GM19467 (cell line): ENCODE data around the gene CRIM1.

ENCODE experiments used
- ATAC-seq: cut with Tn5 transposase; IDR thresholded peaks from one replicate; pipeline ENCODE4 v1.9.1; 2021; ENCODE audit warnings: mild to moderate bottlenecking, moderate library complexity; ENCODE audit not compliant: unreplicated experiment

The CRIM1 gene

DNA sequence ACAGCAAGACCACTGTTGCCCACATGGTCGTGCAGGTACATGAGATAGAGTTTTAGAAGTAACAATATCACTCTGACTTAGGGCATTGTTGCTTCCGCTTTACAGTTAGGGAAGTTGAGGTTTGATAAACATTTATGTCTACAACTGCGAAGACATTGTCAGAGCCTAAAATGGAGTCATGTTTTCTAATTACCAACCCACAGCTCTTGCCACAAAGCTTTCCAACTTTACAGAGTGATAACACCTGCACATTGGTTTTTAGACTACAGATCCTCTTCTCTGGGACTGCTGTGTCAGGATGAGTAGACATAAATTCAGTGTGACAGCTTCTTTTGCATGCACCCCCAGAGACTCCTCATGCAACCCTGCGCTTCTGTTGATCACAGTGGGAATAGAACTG lies 123.4 kb downstream of the CRIM1 start:
- ATAC-seq, result no peak

- ATAC-seq, result no peak
These were observed 123.8 kb downstream of the CRIM1 start for GRCh38 chr2:36479406-36479805.

DNA sequence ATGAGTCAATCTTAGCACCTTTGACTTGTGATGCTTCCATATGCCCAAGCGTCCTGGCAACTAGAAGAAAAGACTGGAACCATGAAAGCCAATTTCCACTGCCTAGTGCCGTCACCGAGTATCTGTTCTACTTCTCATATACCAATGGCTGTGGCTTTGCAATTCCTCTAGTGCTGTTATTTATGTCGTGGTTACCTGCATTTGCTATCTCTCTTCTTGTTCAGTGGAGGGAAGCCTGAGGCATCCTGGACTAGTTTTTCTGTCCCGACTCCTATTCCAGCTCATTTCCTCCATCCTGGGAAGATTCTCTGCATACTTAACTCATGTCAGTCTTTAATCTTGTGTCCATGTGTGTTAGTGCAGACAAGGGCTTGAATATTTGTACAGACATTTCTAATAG lies 124.5 kb downstream of the CRIM1 start:
- no peak for ATAC-seq

GRCh38 chr2:36480636-36481035 lies 125.1 kb downstream of the CRIM1 start:
- no peak for ATAC-seq

GRCh38 chr2:36481709-36482108 lies 126.1 kb downstream of the CRIM1 start:
- no peak for ATAC-seq

- ATAC-seq, result no peak
These were observed 127.1 kb downstream of the CRIM1 start for GRCh38 chr2:36482576-36483214.

DNA sequence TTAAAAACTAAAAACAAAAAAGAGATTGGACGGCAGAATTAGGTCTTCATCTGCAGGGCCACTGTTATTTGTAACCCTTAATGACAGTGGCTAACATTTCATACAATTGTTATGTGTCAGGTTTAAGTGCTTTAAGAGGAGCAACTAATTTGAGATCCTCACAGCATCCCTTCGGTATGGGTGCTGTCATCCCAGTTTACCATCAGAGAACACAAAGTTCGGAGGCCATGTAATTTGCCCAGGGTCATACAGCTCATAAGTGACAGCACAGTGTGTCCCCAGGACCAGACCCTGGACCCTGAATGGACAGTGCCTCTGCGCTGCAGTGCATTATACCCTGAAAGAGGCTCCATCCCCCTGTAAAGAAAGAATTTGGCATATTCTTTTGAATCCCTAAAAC lies 127.7 kb downstream of the CRIM1 start:
- no peak for ATAC-seq

GRCh38 chr2:36484454-36484853 lies 128.9 kb downstream of the CRIM1 start:
- no peak for ATAC-seq

- ATAC-seq, result no peak
These were observed 129.9 kb downstream of the CRIM1 start for GRCh38 chr2:36485521-36485920.

- no peak for ATAC-seq
These were observed 131.0 kb downstream of the CRIM1 start for GRCh38 chr2:36486521-36487044.

DNA sequence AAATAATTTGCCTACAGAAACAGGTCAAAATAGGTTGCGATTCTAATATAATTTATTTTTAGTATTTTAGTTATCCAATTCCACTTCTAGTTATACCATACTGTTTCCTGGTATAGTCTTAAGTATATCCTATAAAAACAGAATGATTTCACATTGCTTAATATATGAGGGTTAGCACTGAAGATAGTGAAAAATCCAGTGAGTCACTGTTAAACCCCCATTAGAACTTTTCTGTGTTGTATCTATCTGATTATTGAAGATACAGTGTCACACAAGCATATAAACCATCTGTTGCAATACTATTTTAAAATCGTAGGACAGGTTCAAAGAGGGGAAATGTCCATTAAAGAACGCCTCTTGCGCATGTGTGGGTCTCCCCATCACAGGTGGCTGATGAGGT lies 132.4 kb downstream of the CRIM1 start:
- ATAC-seq, result no peak

GRCh38 chr2:36489281-36489680 lies 133.7 kb downstream of the CRIM1 start:
- no peak for ATAC-seq

- no peak for ATAC-seq
These were observed 135.2 kb downstream of the CRIM1 start for GRCh38 chr2:36490749-36491148.

- no peak for ATAC-seq
These were observed 136.8 kb downstream of the CRIM1 start for GRCh38 chr2:36492216-36492945.

DNA sequence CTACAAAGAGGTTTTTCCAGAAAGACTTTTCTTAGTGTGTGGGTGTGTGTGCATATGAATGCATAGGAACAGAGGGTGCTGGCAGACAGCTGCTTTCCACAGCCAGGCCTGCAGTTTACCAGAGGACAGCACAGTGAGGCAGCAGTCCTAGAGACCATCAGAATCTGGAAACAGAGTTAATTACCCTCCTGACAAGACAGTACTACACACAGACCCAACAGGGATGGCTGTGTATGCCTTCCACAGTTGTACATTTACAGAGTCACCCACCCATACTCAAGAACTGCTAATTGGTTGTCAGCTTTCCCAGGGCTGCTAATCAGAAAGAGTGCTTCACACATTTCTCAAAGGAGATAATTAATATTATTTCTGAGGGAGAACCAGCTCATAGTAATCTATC lies 137.7 kb downstream of the CRIM1 start:
- no peak for ATAC-seq

GRCh38 chr2:36497570-36498163 lies 142.1 kb downstream of the CRIM1 start:
- ATAC-seq, result no peak

- ATAC-seq, result no peak
These were observed 143.7 kb downstream of the CRIM1 start for GRCh38 chr2:36499128-36499820.

DNA sequence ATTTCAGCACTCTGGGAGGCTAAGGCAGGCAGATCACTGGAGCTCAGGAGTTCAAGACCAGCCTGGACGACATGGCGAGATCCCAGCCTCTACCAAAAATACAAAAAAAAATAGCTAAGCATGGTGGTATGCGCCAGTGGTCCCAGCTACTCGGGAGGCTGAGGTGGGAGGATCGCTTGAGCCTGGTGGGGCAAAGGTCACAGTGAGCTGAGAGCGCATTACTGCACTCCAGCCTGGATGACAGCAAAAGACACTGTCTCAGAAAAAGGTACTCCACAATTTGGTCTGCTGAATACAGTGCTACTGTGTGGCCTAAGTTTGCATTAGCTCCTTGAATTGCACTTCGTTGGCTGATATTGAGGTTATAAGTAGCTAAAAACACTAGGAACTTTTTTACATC lies 144.5 kb downstream of the CRIM1 start:
- ATAC-seq, result no peak

GRCh38 chr2:36502081-36502480 lies 146.5 kb downstream of the CRIM1 start:
- no peak for ATAC-seq

- ATAC-seq, result peak; percentile 96
These were observed 151.8 kb downstream of the CRIM1 start for GRCh38 chr2:36507408-36507812.

GRCh38 chr2:36509075-36509474 lies 153.5 kb downstream of the CRIM1 start:
- no peak for ATAC-seq
